ENCODE data around the gene POTEB3. TPM values are rescaled to one million over a fixed set of nuclear protein-coding genes. Genes with fewer than 3 reads are reported as not detected.

Gene POTEB3
- not detected in 2 replicates for total RNA-seq

GRCh38 chr15:21440399-21440798, at the start of gene POTEB3:
Gene POTEB3, minus strand, starts transcription at chr15:21440499. Its CDS starts 488 bp downstream, at chr15:21440011.

